Measurements from ENCODE around the gene HTT. TPM values are rescaled to one million over a fixed set of nuclear protein-coding genes. Genes with fewer than 3 reads are reported as not detected.

The HTT gene
- total RNA-seq, 3 donors from 2014 or later = 50.5 to 59.3 (median 51.5) TPM

DNA sequence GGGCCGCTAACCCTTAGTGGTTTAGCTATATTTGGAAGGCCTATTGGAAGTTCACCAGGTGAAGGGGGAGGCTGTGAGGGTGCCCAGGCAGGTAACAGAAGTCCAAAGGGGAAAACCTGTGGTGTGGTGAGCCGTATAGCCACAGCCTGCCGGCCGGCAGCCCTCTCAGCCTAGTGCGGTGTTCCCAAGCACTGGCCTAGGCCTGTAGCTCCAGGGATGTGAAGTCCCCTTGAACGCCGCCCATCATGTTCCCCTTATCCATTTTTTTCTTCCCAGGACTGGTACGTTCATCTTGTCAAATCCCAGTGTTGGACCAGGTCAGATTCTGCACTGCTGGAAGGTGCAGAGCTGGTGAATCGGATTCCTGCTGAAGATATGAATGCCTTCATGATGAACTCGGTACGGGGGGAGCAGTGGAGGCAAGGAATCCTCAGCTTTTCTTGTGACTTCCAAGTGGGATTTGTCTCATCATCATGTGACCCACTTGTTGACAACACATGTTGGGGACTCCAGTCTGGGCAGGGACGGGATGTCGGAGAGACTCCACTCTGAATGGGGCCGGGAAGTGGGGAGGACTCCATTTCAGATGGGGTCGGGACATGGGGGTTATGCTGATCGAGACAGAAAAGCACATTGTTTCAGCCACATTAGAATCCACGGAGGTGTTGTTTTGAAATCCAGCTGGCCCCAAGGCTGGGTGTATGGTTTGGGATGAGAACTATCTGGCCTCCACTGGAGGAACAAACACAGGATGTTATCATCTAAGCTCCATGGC, 135.3 kb downstream of the HTT start:
- DNase-seq (no peak), ATAC-seq (no peak)
- H3K36me3 Mint-ChIP-seq (ENCODE audit: insufficient read depth) = peaks cover 44% of the 10 kb centered on the region
- H3K4me1 Mint-ChIP-seq (ENCODE audit: low read depth) = no peaks in the 10 kb centered on the region
- H3K27me3 Mint-ChIP-seq (ENCODE audit: low read depth) = no peaks in the 10 kb centered on the region
- no peaks in the 10 kb centered on the region for H3K9me3 Mint-ChIP-seq
- H3K4me3 Mint-ChIP-seq = no peak overlapping the region

DNA sequence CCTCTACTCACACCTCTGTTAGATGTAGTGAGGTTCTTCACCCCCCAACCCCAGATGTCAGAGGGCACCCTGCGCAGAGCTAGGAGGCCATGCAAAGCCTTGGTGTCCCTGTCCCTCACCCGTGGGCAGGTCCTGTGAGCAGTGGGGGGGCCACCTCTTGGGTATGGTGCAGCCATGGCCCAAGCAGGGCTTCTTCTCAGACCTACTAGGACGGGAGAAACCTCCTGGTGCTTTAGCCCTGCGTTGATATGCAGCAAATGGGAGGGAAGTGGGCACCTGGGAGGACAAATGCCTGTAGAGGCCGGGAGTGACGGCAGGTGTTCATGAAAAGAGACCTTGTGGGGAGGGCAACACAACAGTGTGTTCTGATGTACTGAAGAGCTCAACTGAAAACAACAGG, 136.0 kb downstream of the HTT start:
- no peaks in the 10 kb centered on the region for H3K9me3 Mint-ChIP-seq
- ATAC-seq (no peak), DNase-seq (no peak)
- H3K27me3 Mint-ChIP-seq (ENCODE audit: low read depth) = no peaks in the 10 kb centered on the region
- no peaks in the 10 kb centered on the region for H3K4me1 Mint-ChIP-seq (ENCODE audit: low read depth)
- no peak overlapping the region for H3K4me3 Mint-ChIP-seq
- peaks cover 48% of the 10 kb centered on the region for H3K36me3 Mint-ChIP-seq (ENCODE audit: insufficient read depth)

DNA sequence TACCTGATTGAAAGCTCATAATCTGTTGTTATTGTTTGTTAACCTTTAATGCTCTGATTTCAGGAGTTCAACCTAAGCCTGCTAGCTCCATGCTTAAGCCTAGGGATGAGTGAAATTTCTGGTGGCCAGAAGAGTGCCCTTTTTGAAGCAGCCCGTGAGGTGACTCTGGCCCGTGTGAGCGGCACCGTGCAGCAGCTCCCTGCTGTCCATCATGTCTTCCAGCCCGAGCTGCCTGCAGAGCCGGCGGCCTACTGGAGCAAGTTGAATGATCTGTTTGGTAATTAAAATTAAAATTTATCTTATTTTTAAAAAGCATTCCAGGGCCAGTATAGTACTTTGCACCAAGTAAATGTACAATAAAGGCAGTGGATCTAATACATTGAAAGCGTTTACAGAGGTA, 137.4 kb downstream of the HTT start:
- H3K4me1 Mint-ChIP-seq (ENCODE audit: low read depth) = no peaks in the 10 kb centered on the region
- peaks cover 47% of the 10 kb centered on the region for H3K36me3 Mint-ChIP-seq (ENCODE audit: insufficient read depth)
- H3K4me3 Mint-ChIP-seq = no peak overlapping the region
- DNase-seq (no peak), ATAC-seq (no peak)
- H3K27me3 Mint-ChIP-seq (ENCODE audit: low read depth) = no peaks in the 10 kb centered on the region
- H3K9me3 Mint-ChIP-seq = no peaks in the 10 kb centered on the region

DNA sequence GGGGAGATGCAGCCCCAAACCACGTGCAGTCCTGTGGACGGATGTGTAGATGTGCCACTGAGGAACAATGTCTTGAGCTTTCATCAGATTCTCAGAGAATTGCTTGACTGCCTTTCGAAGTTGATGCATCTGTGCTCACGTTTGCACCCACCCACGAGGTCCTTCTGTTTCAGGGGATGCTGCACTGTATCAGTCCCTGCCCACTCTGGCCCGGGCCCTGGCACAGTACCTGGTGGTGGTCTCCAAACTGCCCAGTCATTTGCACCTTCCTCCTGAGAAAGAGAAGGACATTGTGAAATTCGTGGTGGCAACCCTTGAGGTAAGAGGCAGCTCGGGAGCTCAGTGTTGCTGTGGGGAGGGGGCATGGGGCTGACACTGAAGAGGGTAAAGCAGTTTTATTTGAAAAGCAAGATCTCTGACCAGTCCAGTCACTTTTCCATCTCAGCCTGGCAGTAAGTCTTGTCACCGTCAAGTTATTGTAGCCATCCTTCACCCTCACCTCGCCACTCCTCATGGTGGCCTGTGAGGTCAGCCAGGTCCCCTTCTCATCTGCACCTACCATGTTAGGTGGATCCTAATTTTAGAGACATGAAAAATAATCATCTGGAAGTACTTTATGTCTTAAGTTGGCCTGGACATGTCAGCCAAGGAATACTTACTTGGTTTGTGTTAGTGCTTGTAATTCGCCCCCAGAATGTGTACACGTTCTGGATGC, 138.1 kb downstream of the HTT start:
- DNase-seq (no peak), ATAC-seq (no peak)
- H3K27me3 Mint-ChIP-seq (ENCODE audit: low read depth) = no peaks in the 10 kb centered on the region
- no peak overlapping the region for H3K4me3 Mint-ChIP-seq
- no peaks in the 10 kb centered on the region for H3K4me1 Mint-ChIP-seq (ENCODE audit: low read depth)
- H3K36me3 Mint-ChIP-seq (ENCODE audit: insufficient read depth) = peaks cover 47% of the 10 kb centered on the region
- H3K9me3 Mint-ChIP-seq = no peaks in the 10 kb centered on the region

DNA sequence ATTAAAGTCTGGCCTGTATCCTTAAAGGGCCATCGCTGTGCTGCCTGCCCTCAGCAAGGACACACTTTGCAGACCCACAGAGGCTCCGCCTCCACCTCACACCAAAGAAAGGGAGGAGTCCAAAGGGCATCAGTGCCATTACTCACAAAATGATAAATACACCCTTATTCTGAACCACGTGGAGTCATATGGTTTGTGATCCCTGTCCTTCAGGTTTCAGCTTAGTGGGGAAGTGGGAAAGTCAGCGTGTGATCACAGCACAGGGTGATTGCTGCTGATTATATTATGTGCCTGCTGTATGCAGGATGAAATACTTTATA, 138.6 kb downstream of the HTT start:
- no peaks in the 10 kb centered on the region for H3K9me3 Mint-ChIP-seq
- DNase-seq (no peak), ATAC-seq (no peak)
- H3K4me3 Mint-ChIP-seq = no peak overlapping the region
- no peaks in the 10 kb centered on the region for H3K27me3 Mint-ChIP-seq (ENCODE audit: low read depth)
- peaks cover 46% of the 10 kb centered on the region for H3K36me3 Mint-ChIP-seq (ENCODE audit: insufficient read depth)
- H3K4me1 Mint-ChIP-seq (ENCODE audit: low read depth) = no peaks in the 10 kb centered on the region

DNA sequence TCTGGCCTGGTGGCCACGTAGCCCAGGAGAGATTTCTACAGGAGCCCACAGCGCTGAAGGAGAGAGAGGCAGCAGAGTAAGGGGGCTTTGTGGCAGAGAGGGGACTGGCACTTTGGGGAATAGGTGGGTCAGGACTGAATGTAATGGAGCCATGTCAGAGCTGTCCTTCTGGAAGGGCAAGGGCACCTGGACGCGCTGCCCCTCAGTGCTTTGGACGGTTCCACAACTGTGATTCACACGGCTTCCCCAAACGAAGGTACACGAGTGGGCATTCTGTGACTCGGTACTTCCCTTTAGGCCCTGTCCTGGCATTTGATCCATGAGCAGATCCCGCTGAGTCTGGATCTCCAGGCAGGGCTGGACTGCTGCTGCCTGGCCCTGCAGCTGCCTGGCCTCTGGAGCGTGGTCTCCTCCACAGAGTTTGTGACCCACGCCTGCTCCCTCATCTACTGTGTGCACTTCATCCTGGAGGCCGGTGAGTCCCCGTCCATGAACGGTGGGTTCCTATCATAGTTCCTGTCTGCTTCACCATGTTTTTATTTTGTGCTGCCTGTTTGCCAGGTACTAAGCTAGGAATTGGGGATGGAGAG, 139.3 kb downstream of the HTT start:
- no peaks in the 10 kb centered on the region for H3K27me3 Mint-ChIP-seq (ENCODE audit: low read depth)
- H3K4me3 Mint-ChIP-seq = no peak overlapping the region
- no peak for ATAC-seq
- DNase-seq = no peak
- no peaks in the 10 kb centered on the region for H3K4me1 Mint-ChIP-seq (ENCODE audit: low read depth)
- peaks cover 46% of the 10 kb centered on the region for H3K36me3 Mint-ChIP-seq (ENCODE audit: insufficient read depth)
- no peaks in the 10 kb centered on the region for H3K9me3 Mint-ChIP-seq

DNA sequence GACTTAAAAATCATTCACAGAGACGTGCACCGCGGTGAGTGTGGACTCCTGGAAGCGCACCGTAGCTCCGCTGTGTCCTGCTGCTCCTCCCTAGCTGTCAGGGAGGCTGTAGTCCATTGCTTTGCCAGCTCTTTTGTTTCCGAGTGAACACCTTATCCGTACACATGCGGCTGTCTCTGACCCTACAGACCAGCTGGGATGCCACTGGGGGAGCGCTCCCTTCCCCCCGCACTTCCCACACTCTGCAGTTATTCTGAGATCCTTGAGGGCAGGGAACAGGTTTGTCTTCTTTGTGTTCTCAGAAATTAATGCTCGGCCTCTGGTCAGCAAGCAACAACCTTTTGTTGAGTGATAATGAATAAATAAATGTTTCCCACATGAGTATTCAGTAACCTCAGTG, 140.8 kb downstream of the HTT start:
- Mint-ChIP-seq H3K4me1 (ENCODE audit: low read depth) (no peaks in the 10 kb centered on the region), H3K4me3 (no peak overlapping the region), H3K36me3 (ENCODE audit: insufficient read depth) (peaks cover 44% of the 10 kb centered on the region), H3K27me3 (ENCODE audit: low read depth) (no peaks in the 10 kb centered on the region), H3K9me3 (no peaks in the 10 kb centered on the region)
- ATAC-seq = no peak
- DNase-seq = no peak

DNA sequence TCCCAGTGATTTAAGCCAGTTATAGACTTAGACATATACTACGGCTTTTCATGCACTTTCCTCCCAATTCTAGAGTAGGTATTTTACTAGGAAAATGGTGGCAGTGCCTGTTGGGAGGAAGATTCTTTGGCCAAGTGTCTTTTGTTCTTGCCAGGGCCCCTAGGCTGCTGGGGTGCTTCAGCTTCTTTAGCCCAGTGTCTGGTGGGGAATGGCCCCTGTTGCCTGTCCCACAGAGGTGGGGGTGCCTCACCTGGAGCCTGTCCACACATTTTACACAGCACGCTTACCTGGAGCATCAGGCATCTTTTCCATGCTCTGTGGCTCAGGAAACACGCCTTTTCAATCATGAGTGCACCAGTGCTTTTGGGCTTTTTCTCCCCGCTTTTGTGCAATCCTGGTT, 141.3 kb downstream of the HTT start:
- Mint-ChIP-seq H3K9me3 (no peaks in the 10 kb centered on the region), H3K4me3 (no peak overlapping the region), H3K36me3 (ENCODE audit: insufficient read depth) (peaks cover 44% of the 10 kb centered on the region), H3K27me3 (ENCODE audit: low read depth) (no peaks in the 10 kb centered on the region), H3K4me1 (ENCODE audit: low read depth) (no peaks in the 10 kb centered on the region)
- no peak for ATAC-seq
- no peak for DNase-seq

DNA sequence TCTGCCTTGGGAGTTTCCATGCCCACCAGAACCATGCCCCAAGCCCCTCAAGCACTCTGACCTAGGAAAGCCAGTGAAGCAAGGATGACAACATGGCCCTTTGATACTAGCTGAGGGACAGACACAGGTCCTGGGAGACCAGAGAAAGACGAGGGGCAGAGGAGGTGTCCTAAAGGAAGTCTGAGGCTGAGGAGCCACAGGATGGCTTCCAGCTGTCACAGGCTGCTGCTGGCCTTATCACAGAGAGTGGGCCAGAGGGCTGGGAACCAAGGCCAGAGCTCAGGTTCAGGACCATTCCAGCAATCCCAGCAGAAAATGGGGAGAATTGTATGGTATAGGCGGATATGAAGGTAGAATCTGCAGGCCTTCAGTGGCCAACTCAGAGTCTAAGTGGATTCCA, 142.8 kb downstream of the HTT start:
- Mint-ChIP-seq H3K4me3 (no peak overlapping the region), H3K36me3 (ENCODE audit: insufficient read depth) (peaks cover 53% of the 10 kb centered on the region), H3K9me3 (no peaks in the 10 kb centered on the region), H3K4me1 (ENCODE audit: low read depth) (no peaks in the 10 kb centered on the region), H3K27me3 (ENCODE audit: low read depth) (no peaks in the 10 kb centered on the region)
- no peak for ATAC-seq
- DNase-seq = no peak

DNA sequence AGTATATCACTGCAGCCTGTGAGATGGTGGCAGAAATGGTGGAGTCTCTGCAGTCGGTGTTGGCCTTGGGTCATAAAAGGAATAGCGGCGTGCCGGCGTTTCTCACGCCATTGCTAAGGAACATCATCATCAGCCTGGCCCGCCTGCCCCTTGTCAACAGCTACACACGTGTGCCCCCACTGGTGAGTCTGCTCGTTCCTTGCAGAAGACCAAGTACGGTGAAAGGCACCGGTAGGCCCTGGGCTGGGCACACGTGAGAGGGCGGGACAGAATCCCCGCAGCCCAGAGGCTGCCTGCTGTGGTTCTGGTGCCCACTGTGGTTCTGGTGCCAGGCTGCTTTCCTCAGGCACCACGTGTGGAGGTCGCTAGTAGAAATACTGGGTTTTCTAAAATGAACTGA, 143.3 kb downstream of the HTT start:
- DNase-seq (no peak), ATAC-seq (no peak)
- no peak overlapping the region for H3K4me3 Mint-ChIP-seq
- H3K9me3 Mint-ChIP-seq = no peaks in the 10 kb centered on the region
- no peaks in the 10 kb centered on the region for H3K27me3 Mint-ChIP-seq (ENCODE audit: low read depth)
- H3K4me1 Mint-ChIP-seq (ENCODE audit: low read depth) = no peaks in the 10 kb centered on the region
- H3K36me3 Mint-ChIP-seq (ENCODE audit: insufficient read depth) = peaks cover 53% of the 10 kb centered on the region

DNA sequence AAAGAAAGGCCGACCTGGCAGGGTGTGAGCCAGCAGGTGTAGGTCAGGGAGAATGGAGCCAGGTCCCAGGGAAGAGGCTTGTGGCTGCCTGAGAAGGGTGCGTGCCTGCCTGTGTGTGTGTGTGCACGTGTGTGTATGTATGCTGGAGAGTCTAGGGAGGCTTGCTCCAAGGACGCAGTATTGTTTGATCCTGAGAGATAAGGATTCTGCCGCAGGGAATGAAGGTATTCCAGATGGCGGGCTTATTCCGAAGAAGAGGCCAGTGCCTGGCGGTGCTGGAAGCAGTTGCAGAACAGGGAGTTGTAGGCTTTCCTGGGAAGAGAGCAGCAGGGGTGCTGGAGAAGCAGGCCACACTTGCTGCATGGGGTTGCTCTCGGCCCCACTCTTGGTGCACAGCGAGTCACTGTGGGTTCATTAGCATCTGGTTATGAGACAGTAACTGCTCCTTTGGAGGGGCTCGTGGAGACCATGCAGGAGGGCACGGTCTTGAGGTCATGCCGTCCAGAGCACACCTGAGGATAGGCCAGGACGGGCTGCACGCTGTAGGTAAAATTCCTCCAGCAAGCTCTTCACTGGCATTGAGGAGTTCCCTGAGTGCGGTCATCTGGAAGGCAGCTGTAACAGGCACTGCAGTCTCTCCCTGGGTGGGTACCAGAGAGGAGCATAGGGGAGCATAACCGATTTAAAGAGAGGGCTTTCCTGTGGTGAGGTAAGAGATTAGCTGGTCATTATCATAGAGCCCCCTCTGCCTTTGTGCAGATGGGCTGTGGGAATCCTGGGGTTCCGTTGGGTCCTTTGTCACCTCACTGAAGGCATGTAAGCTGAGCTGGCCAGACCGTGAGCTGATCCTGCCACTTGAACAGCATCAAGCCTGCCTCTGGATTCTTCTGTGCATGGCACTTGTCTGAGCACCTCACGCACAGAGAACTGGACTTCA, 144.6 kb downstream of the HTT start:
- Mint-ChIP-seq H3K4me1 (ENCODE audit: low read depth) (no peaks in the 10 kb centered on the region), H3K4me3 (no peak overlapping the region), H3K36me3 (ENCODE audit: insufficient read depth) (peaks cover 53% of the 10 kb centered on the region), H3K9me3 (no peaks in the 10 kb centered on the region), H3K27me3 (ENCODE audit: low read depth) (no peaks in the 10 kb centered on the region)
- ATAC-seq (no peak), DNase-seq (no peak)

DNA sequence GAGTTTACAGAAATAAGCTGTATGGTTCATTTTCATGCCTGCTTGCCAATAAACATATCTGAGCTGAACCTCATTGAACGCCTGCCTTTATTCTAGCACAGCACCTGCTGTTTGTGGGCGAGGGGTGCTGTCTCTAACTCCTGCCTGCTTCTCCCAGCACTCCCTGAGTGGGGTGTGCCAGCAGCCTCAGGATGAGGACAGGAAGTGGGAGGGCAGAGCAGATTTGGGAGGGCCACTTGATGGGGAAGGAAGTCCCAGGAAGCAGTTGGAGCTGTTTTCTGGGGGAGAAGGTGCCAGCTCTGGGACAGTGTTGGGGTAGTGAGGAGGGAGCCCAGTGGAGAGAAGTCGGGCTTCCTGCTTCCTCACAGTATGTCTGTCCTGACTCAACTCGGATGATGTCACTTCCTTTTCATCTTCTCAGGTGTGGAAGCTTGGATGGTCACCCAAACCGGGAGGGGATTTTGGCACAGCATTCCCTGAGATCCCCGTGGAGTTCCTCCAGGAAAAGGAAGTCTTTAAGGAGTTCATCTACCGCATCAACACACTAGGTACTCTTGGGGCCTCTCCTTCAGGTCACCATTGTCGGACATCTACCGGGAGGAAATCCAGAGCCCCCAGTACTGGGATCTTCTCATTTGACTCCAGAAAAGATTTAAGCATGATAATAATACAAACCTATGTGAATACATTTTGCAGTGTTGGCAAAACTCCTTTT, 145.4 kb downstream of the HTT start:
- no peak for ATAC-seq
- Mint-ChIP-seq H3K4me3 (no peak overlapping the region), H3K36me3 (ENCODE audit: insufficient read depth) (peaks cover 55% of the 10 kb centered on the region), H3K27me3 (ENCODE audit: low read depth) (no peaks in the 10 kb centered on the region), H3K9me3 (no peaks in the 10 kb centered on the region), H3K4me1 (ENCODE audit: low read depth) (no peaks in the 10 kb centered on the region)
- no peak for DNase-seq

DNA sequence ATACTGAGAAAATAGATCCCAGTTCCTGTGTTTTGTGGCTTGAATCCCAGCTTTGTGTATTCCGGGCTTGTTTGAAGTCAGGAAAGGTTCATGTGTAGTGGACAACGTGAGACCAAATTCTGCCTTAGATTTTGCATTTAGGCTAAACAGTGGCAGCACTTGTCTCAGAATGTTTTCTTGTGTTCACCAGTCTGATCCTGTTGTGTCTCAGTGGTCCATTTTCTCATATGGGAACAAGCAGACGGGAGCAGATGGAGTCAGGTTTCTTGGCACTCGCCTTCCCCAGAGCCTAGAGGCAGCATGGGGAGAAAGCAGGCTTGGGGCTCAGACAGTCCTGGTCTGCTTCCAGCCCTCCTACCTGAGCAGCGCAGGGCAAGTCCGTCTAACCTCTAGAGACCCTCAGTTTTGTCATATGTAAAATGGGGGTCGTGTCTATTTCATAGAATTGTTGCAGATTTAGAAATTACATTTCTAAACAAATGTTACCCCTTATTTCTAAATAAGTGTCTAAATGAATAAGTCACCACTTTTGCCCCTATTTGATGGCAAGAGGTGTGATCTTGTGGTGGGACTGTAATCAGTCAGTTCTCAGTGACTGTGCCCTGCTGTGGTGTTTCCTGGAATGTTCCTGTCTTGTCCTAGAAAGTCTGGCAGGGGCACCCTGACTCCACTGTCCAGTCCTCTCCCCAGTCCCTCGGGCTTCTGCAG, 146.1 kb downstream of the HTT start:
- ATAC-seq = no peak
- H3K4me3 Mint-ChIP-seq = no peak overlapping the region

More for the DNA sequence above, 146.1 kb downstream of the HTT start:
- H3K27me3 Mint-ChIP-seq (ENCODE audit: low read depth) = no peaks in the 10 kb centered on the region
- H3K9me3 Mint-ChIP-seq = no peaks in the 10 kb centered on the region
- DNase-seq = no peak
- peaks cover 55% of the 10 kb centered on the region for H3K36me3 Mint-ChIP-seq (ENCODE audit: insufficient read depth)
- H3K4me1 Mint-ChIP-seq (ENCODE audit: low read depth) = no peaks in the 10 kb centered on the region
